B cell (primary cell): ENCODE results near the gene FAM229A. TPM values are rescaled to one million over a fixed set of nuclear protein-coding genes. Genes with fewer than 3 reads are reported as not detected.

ENCODE experiments used
- ATAC-seq: fragments of 200-7000 bp; cut with Tn5 transposase; one replicate; pipeline ENCODE4 v1.10.0; 2021; ENCODE audit warnings: low read depth, mild to moderate bottlenecking, moderate number of reproducible peaks, moderate library complexity
- CTCF ChIA-PET: fragments of 350-600 bp; sonication (Branson Sonifier 250); formaldehyde crosslinking; loops from one replicate; lab custom pipeline; 2021; ENCODE audit warnings: antibody characterized with exemption, inconsistent platforms; lab: Charles Lee
- POLR2A ChIA-PET: fragments of 350-600 bp; sonication (Branson Sonifier 250); formaldehyde crosslinking; loops from one replicate; lab custom pipeline; 2021; ENCODE audit warnings: antibody characterized with exemption; lab: Charles Lee
- DNase-seq: peaks from one replicate; pipeline ENCODE4 v3.0.0; 2013
- H2AFZ ChIP-seq: 2 replicates; pipeline ENCODE4 v1.6.1; 2012; ENCODE audit warnings: mild to moderate bottlenecking, low read depth, low read length; ENCODE audit not compliant: insufficient read depth, poor library complexity, severe bottlenecking
- H3K27ac ChIP-seq, 2 donors: 1 replicate in 1 of 2; 2 replicates in 1 of 2; pipeline ENCODE4 v1.5.1; 2012 to 2013; ENCODE audit warnings: low read length in 2 of 2, mild to moderate bottlenecking in 2 of 2, moderate library complexity in 1 of 2
- H3K27me3 ChIP-seq, 4 experiments: fragments of 200-600 bp in 1 of 4; sonication (generic) in 1 of 4; replicated peaks in 1 of 4; 1 replicate in 2 of 4; 2 replicates in 2 of 4; pipeline versions ENCODE4 v1.6.1 to v1.7.0; 2013 to 2016; ENCODE audit warnings: low read length in 3 of 4, mild to moderate bottlenecking in 2 of 4, mixed read lengths in 1 of 4, moderate library complexity in 1 of 4; ENCODE audit not compliant: insufficient read depth in 4 of 4, control insufficient read depth in 3 of 4; ENCODE audit errors: control extremely low read depth in 1 of 4
- H3K36me3 ChIP-seq, 2 experiments: replicated peaks in 1 of 2; 1 replicate in 1 of 2; 2 replicates in 1 of 2; pipeline versions ENCODE4 v1.6.1 to v1.7.1; 2013; ENCODE audit warnings: low read length in 1 of 2; ENCODE audit not compliant: insufficient read depth in 2 of 2, control insufficient read depth in 1 of 2; ENCODE audit errors: control extremely low read depth in 1 of 2, extremely low read depth in 1 of 2
- H3K4me1 ChIP-seq, 2 donors: fragments of 200-600 bp in 1 of 2; sonication (generic) in 1 of 2; 1 replicate in 1 of 2; 2 replicates in 1 of 2; pipeline versions ENCODE4 v1.5.1 to v1.6.1; 2013 to 2017; ENCODE audit warnings: low read length in 2 of 2; ENCODE audit not compliant: control insufficient read depth in 2 of 2, insufficient read depth in 2 of 2
- H3K4me2 ChIP-seq: replicated peaks from 2 replicates; pipeline ENCODE3; 2012; ENCODE audit warnings: mild to moderate bottlenecking, low read depth, low read length; ENCODE audit not compliant: poor library complexity, severe bottlenecking
- H3K4me3 ChIP-seq, 5 experiments: fragments of 200-600 bp in 1 of 5; sonication (generic) in 1 of 5; 1 replicate in 3 of 5; 2 replicates in 2 of 5; pipeline versions ENCODE4 v1.5.1 to v1.7.0; 2011 to 2016; ENCODE audit warnings: low read length in 4 of 5, mild to moderate bottlenecking in 4 of 5, low read depth in 2 of 5, control low read depth in 1 of 5, moderate library complexity in 1 of 5; ENCODE audit not compliant: insufficient read depth in 1 of 5; ENCODE audit errors: control extremely low read depth in 1 of 5, extremely low read depth in 1 of 5
- H3K79me2 ChIP-seq: fragments of 200-600 bp; sonication (generic); one replicate; pipeline ENCODE4 v1.6.0; 2016; ENCODE audit warnings: low read length; ENCODE audit not compliant: control insufficient read depth, insufficient read depth
- H3K9ac ChIP-seq: fragments of 200-600 bp; sonication (generic); 2 replicates; pipeline ENCODE4 v1.6.1; 2017; ENCODE audit warnings: mild to moderate bottlenecking, low read length, moderate library complexity
- H3K9me3 ChIP-seq, 3 donors: one replicate each; pipeline versions ENCODE4 v1.6.1 to v1.7.1; 2013; ENCODE audit warnings: low read length in 2 of 3; ENCODE audit not compliant: control insufficient read depth in 2 of 3, insufficient read depth in 1 of 3; ENCODE audit errors: control extremely low read depth in 1 of 3
- H4K20me1 ChIP-seq: 2 replicates; pipeline ENCODE4 v1.6.0; 2012; ENCODE audit warnings: mild to moderate bottlenecking, low read length; ENCODE audit not compliant: insufficient read depth, control insufficient read depth, poor library complexity, severe bottlenecking
- H3K27ac Mint-ChIP-seq: one replicate; pipeline ENCODE4 v1.8.0; 2021; ENCODE audit warnings: mixed read lengths
- H3K27me3 Mint-ChIP-seq: one replicate; pipeline ENCODE4 v1.8.0; 2021; ENCODE audit warnings: mixed read lengths
- H3K4me1 Mint-ChIP-seq: one replicate; pipeline ENCODE4 v1.8.0; 2021; ENCODE audit warnings: mixed read lengths
- H3K4me3 Mint-ChIP-seq: one replicate; pipeline ENCODE4 v1.8.0; 2021; ENCODE audit warnings: mixed read lengths
- H3K9me3 Mint-ChIP-seq: one replicate; pipeline ENCODE4 v1.8.0; 2022; ENCODE audit warnings: mixed read lengths; ENCODE audit not compliant: insufficient read depth
- CTCF ChIP-seq: fragments of 200-600 bp; IDR thresholded peaks from one replicate; pipeline ENCODE4 v1.8.0; 2022; ENCODE audit warnings: antibody characterized with exemption, mild to moderate bottlenecking
- EZH2 ChIP-seq: IDR thresholded peaks from 2 replicates; pipeline ENCODE4 v1.6.1; 2012; ENCODE audit warnings: borderline replicate concordance, low read depth, mild to moderate bottlenecking, moderate library complexity, low read length; ENCODE audit not compliant: insufficient read depth, poor library complexity, severe bottlenecking
- WGBS: methylation state at CpG from one replicate; pipeline ENCODE4 v1.1.5; 2013; ENCODE audit warnings: missing lambda C conversion rate; ENCODE audit not compliant: insufficient coverage; 5-methylcytosine and 5-hydroxymethylcytosine counted together
- intact Hi-C: fragments of 100-400 bp; cut with micrococcal nuclease; formaldehyde crosslinking; loops from one replicate; pipeline ENCODE4 v1.10.0; 2022
- polyA plus RNA-seq: library from polyadenylated mRNA; depleted of rRNA; stranded (reverse); fragments of >200 nt; gene quantifications from 2 replicates; pipeline ENCODE4 v1.2.3, GENCODE V29; 2012
- total RNA-seq, 2 donors: library from RNA; stranded (reverse); fragments of 120-200 nt in 1 of 2; gene quantifications; 1 replicate in 1 of 2; 2 replicates in 1 of 2; pipeline versions ENCODE4 v1.2.3 to v1.2.4, GENCODE V29; 2013 to 2022

FAM229A gene
- total and polyA plus RNA-seq, 2 donors (not counting 1 experiment from before 2014, with no cell fraction given): 33.3 to 33.8 TPM

DNA sequence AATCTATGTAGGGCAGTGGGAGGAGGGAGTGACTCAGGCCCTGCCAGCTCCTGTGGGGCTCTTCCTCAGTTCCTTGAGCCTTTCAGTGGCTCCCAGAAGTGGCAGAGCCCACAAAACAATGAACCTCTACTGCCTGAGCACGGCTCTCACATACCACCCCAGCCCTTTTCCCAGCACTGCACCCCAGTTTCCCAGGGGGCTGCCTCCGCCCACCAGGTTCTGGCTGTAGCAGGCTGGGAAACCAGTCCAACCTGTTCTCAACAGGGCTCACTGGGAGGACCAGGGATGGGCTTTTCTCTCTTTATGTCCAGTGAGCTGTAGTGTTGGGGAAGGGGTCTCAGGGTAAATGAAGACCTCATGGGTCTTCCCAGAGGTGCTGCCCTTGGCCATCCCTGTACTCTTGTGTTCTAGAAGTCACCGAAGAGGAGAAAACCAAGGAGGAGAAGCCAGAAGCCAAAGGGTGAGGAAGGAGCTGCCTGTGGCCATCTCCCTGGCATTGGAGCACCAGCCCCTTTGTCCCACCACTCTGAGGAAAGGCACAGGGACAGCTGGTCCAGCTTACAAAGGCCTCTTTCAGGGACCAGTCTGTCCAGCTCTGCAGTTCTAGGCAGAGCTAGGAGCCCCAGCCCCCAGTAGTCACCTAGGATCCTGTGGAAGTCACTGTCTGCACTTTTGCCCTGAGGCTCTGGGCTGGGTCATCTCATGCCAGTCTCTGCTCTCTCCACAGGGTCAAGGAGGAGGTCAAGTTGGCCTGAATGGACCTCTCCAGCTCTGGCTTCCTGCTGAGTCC lies 29.8 kb downstream of the FAM229A start:
- Histone ChIP-seq H4K20me1 (peaks cover 38% of the 10 kb centered on the region), H3K9me3 (no peaks in the 10 kb centered on the region), H3K36me3 (peaks cover 1 to 61% of the 10 kb centered on the region in 2 experiments), H3K27me3 (no peaks in the 10 kb centered on the region), H3K9ac (no peak overlapping the region), H3K79me2 (peaks cover 22% of the 10 kb centered on the region), H3K4me3 (no peak overlapping the region), H3K4me2 (no peak overlapping the region), H3K4me1 (peaks cover 30 to 32% of the 10 kb centered on the region in 2 donors), H2AFZ (no peak overlapping the region), H3K27ac (no peak overlapping the region)
- CTCF ChIA-PET: interaction anchor here (1.0 to 6.2 kb wide), 10 partner anchors 10 to 116 kb away, joined by 3 to 71 read pairs (median 5); partner anchors contain the start of gene BSDC1
- intact Hi-C loops: no loop called here
- Mint-ChIP-seq H3K4me1 (peaks cover 37% of the 10 kb centered on the region), H3K4me3 (no peak overlapping the region), H3K9me3 (no peaks in the 10 kb centered on the region), H3K27ac (peak overlapping the region; percentile 50), H3K27me3 (no peaks in the 10 kb centered on the region)
- POLR2A ChIA-PET: interaction anchor here (0.5 to 1.4 kb wide), 3 partner anchors 10 to 75 kb away, joined by 3 to 8 read pairs (median 3); no protein-coding TSS in a partner anchor
- DNase-seq (no peak), ATAC-seq (no peak)
- TF ChIP-seq EZH2 (no peak), CTCF (no peak)
- WGBS: 90% methylated on average over 3 of the region's 3 CpGs

GRCh38 chr1:32331549-32331948 lies 30.7 kb downstream of the FAM229A start:
- H3K27me3 Mint-ChIP-seq: no peaks in the 10 kb centered on the region
- TF ChIP-seq EZH2 (no peak), CTCF (no peak)
- 93% methylated on average over 12 of the region's 12 CpGs for WGBS
- Histone ChIP-seq H3K79me2 (peaks cover 30% of the 10 kb centered on the region), H3K9ac (no peak overlapping the region), H3K27ac (no peak overlapping the region), H3K4me2 (no peak overlapping the region), H3K36me3 (peaks cover 1 to 69% of the 10 kb centered on the region in 2 experiments), H3K9me3 (no peaks in the 10 kb centered on the region), H3K4me3 (no peak overlapping the region), H4K20me1 (peaks cover 29% of the 10 kb centered on the region), H3K4me1 (peaks cover 21 to 23% of the 10 kb centered on the region in 2 donors), H2AFZ (no peak overlapping the region), H3K27me3 (no peaks in the 10 kb centered on the region)
- POLR2A ChIA-PET: interaction anchor here (0.5 to 1.3 kb wide), 2 partner anchors 10 to 11 kb away, joined by 3 to 4 read pairs; no protein-coding TSS in a partner anchor
- intact Hi-C loops: no loop called here
- H3K4me3 Mint-ChIP-seq: no peak overlapping the region
- peak overlapping the region; percentile 57 for H3K27ac Mint-ChIP-seq
- DNase-seq: no peak
- no peaks in the 10 kb centered on the region for H3K9me3 Mint-ChIP-seq
- CTCF ChIA-PET: interaction anchor here (0.9 to 1.5 kb wide), 7 partner anchors 10 to 116 kb away, joined by 3 to 6 read pairs (median 4); no protein-coding TSS in a partner anchor
- H3K4me1 Mint-ChIP-seq: peaks cover 28% of the 10 kb centered on the region
- no peak for ATAC-seq
